ENCODE data around the gene SNX27. TPM values are rescaled to one million over a fixed set of nuclear protein-coding genes. Genes with fewer than 3 reads are reported as not detected.
A peak's percentile ranks its signal among the peaks of the same experiment; 100 is the strongest.

Gene SNX27
- total RNA-seq, 2 experiments from 2014 or later = 24.5 to 26.0 TPM

DNA sequence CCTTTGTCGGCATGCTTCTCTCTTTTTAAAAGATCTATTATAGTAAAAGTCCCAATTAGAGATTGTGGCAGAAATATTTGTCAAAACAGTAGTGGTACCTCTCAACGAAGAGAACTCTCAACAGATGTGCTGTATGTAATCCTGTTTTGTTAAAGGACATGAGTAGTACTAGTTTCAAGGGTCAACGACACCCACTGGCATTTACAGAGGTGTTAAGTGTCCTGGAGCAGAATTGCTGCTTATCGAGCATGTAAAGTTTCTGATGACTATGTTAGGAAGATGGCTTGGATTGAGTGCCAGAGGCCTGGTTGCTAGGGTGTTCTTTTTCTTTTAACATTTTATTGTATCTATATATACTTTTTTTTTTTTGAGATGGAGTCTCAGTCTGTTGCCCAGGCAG, 77.6 kb downstream of the SNX27 start:
- no peaks in the 10 kb centered on the region for H3K27me3 Mint-ChIP-seq (ENCODE audit: low read depth)
- H3K36me3 Mint-ChIP-seq (ENCODE audit: low read depth) = peaks cover 12% of the 10 kb centered on the region
- DNase-seq (no peak), ATAC-seq (no peak)
- CTCF ChIA-PET = interaction anchor here (0.8 kb wide), 1 partner anchor 96 kb away, joined by 3 read pairs; no protein-coding TSS in a partner anchor
- POLR2A ChIA-PET = no interaction called here
- H3K9me3 Mint-ChIP-seq (ENCODE audit: insufficient read depth) = no peaks in the 10 kb centered on the region
- H3K4me3 Mint-ChIP-seq = no peak overlapping the region
- H3K4me1 Mint-ChIP-seq (ENCODE audit: low read depth) = peaks cover 2% of the 10 kb centered on the region
- no peak overlapping the region for H3K27ac Mint-ChIP-seq

DNA sequence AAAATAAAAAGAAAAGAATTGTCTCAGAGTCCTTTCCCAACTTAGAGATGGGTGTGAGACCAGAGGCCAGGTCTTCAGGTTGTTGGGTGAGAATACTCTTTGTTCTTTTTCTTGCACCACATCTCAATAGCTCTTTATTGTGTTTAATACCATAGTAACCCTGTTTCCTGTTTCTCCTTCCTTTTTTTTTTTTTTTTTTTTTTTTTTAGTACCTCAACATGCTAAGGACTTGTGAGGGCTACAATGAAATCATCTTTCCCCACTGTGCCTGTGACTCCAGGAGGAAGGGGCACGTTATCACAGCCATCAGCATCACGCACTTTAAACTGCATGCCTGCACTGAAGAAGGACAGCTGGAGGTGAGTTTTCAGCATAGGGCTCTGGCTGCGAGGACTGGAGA, 80.4 kb downstream of the SNX27 start:
- Mint-ChIP-seq H3K4me3 (no peak overlapping the region), H3K27ac (no peak overlapping the region), H3K27me3 (ENCODE audit: low read depth) (no peaks in the 10 kb centered on the region), H3K9me3 (ENCODE audit: insufficient read depth) (no peaks in the 10 kb centered on the region), H3K4me1 (ENCODE audit: low read depth) (peaks cover 2% of the 10 kb centered on the region), H3K36me3 (ENCODE audit: low read depth) (peaks cover 9% of the 10 kb centered on the region)
- ChIA-PET POLR2A (no interaction called here), CTCF (interaction anchor here (1.3 kb wide), 1 partner anchor 26 kb away, joined by 4 read pairs; no protein-coding TSS in a partner anchor)
- DNase-seq = no peak
- peak; percentile 27 for ATAC-seq

DNA sequence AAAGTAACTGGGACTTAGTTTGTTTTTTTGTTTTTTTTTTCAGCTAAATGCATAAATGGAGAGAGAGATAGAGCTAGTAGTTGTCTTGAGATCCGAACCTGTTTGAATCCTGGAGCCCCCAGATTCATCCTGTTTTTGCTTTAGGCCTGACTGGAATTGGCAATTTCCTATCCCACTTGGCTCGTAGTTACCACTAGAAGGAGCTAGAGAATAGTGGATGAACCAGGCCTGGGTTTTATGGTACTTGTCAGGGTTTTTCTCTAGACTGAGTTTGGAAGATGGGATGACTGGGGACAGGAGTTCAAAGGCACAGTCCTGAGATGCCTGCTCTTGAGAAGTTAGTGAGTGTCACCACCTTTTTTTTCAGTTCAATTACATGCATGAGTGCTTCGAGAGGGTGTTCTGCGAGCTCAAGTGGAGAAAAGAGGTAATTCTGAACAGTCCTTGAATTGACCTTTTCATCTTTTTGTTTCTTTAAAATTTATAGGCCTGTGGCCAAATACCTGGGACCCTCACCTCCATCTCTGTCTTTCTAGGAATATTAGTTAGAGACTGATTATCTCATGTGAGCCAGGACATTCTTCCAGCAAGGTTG, 81.3 kb downstream of the SNX27 start:
- ChIA-PET POLR2A (interaction anchor here (0.5 kb wide), 1 partner anchor 98 kb away, joined by 3 read pairs; no protein-coding TSS in a partner anchor), CTCF (interaction anchor here (0.7 to 1.3 kb wide), 8 partner anchors 20 to 249 kb away, joined by 3 to 7 read pairs (median 4); partner anchors contain the start of gene THEM5)
- peaks cover 9% of the 10 kb centered on the region for H3K36me3 Mint-ChIP-seq (ENCODE audit: low read depth)
- H3K27ac Mint-ChIP-seq = peak overlapping the region; percentile 12
- no peak overlapping the region for H3K4me3 Mint-ChIP-seq
- peaks cover 2% of the 10 kb centered on the region for H3K4me1 Mint-ChIP-seq (ENCODE audit: low read depth)
- no peaks in the 10 kb centered on the region for H3K9me3 Mint-ChIP-seq (ENCODE audit: insufficient read depth)
- ATAC-seq (no peak), DNase-seq (no peak)
- H3K27me3 Mint-ChIP-seq (ENCODE audit: low read depth) = no peaks in the 10 kb centered on the region

DNA sequence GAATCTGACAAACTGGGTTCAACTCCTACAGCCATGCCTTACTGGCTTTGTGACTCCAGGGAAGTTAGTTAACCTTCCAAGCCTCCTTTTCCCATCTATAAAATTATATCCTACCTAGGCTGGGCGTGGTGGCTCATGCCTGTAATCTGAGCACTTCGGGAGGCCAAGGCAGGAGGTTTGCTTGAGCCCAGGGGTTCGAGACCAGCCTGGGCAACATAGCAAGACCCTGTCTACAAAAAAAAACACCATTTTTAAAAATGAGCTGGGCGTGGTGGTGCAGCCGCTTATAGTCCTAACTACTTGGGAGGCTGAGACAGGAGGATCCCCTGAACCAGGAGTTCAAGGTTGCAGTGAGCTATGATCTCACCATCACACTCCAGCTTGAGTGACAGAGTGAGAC, 89.7 kb downstream of the SNX27 start:
- no peak overlapping the region for H3K4me3 Mint-ChIP-seq
- H3K9me3 Mint-ChIP-seq (ENCODE audit: insufficient read depth) = no peaks in the 10 kb centered on the region
- H3K27ac Mint-ChIP-seq = no peak overlapping the region
- DNase-seq = no peak
- H3K27me3 Mint-ChIP-seq (ENCODE audit: low read depth) = no peaks in the 10 kb centered on the region
- no peak for ATAC-seq
- ChIA-PET CTCF (no interaction called here), POLR2A (no interaction called here)
- H3K4me1 Mint-ChIP-seq (ENCODE audit: low read depth) = peaks cover 5% of the 10 kb centered on the region
- H3K36me3 Mint-ChIP-seq (ENCODE audit: low read depth) = peaks cover 3% of the 10 kb centered on the region

DNA sequence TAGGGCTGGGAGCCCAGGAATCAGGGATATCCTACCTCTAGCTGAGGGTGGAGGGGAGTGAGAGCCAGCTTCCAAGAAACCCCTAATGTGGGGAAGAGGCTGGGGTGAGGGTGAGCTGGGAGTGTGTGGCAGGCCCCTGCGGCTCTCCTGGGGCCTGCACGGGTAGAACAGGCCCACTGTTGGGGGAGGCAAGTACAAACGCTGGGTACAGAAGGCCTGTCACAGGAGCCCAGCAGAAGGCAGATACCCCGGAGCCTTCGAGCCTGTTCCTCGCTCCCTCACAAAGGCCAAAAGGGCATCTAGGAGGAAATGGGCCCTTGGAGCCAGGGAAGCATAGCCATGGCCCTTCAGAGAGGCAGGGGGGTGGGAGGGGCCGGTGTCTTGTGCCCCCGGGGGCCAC, 91.1 kb downstream of the SNX27 start:
- ATAC-seq (no peak), DNase-seq (no peak)
- Mint-ChIP-seq H3K4me1 (ENCODE audit: low read depth) (peaks cover 9% of the 10 kb centered on the region), H3K36me3 (ENCODE audit: low read depth) (peaks cover 3% of the 10 kb centered on the region), H3K27me3 (ENCODE audit: low read depth) (no peaks in the 10 kb centered on the region), H3K4me3 (no peak overlapping the region), H3K9me3 (ENCODE audit: insufficient read depth) (no peaks in the 10 kb centered on the region), H3K27ac (no peak overlapping the region)
- ChIA-PET POLR2A (no interaction called here), CTCF (no interaction called here)

DNA sequence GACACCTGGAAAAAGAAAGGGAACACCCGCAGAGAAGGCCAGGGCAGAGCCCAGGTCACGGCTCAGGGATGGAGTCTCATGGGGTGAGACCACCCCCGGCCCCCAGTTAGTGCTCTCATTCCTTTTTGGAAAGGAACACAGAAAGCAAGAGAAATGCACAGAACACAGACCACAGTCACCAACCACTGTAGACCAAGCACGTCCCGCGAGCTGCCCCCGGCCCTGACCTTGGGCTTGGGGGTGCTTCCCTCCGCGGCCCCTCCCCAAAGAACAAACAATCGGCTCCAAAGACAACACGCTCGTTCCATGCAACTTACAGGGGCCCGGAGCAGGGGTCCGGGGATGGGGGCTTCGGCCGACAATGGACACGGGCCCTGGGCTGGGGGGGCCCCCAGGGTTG, 92.0 kb downstream of the SNX27 start:
- ChIA-PET CTCF (no interaction called here), POLR2A (no interaction called here)
- Mint-ChIP-seq H3K4me3 (no peak overlapping the region), H3K4me1 (ENCODE audit: low read depth) (peaks cover 9% of the 10 kb centered on the region), H3K27me3 (ENCODE audit: low read depth) (no peaks in the 10 kb centered on the region), H3K36me3 (ENCODE audit: low read depth) (peaks cover 3% of the 10 kb centered on the region), H3K27ac (no peak overlapping the region), H3K9me3 (ENCODE audit: insufficient read depth) (no peaks in the 10 kb centered on the region)
- ATAC-seq (no peak), DNase-seq (no peak)

DNA sequence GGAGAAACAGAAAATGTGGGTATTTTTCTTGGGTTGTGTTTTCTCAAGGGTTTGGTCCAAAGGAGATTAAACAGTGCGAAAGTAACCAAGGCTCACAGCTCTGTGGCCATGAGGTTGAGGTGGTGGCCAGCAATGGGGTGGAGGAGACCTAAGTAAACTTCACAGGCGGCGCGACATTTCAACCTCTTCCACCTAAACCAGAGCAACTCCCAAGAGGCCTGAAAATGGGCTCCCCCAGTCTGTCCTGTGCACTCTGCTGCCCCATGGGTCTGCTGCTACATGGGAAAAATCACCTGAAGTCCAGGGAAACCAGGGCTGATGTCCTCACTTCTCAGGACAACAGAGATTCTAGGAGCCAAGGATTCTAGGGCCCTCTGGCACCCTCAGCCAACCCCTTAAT, 92.4 kb downstream of the SNX27 start:
- Mint-ChIP-seq H3K4me1 (ENCODE audit: low read depth) (peaks cover 9% of the 10 kb centered on the region), H3K4me3 (no peak overlapping the region), H3K36me3 (ENCODE audit: low read depth) (peaks cover 2% of the 10 kb centered on the region), H3K27ac (no peak overlapping the region), H3K9me3 (ENCODE audit: insufficient read depth) (no peaks in the 10 kb centered on the region), H3K27me3 (ENCODE audit: low read depth) (no peaks in the 10 kb centered on the region)
- ATAC-seq = no peak
- ChIA-PET POLR2A (no interaction called here), CTCF (no interaction called here)
- no peak for DNase-seq

DNA sequence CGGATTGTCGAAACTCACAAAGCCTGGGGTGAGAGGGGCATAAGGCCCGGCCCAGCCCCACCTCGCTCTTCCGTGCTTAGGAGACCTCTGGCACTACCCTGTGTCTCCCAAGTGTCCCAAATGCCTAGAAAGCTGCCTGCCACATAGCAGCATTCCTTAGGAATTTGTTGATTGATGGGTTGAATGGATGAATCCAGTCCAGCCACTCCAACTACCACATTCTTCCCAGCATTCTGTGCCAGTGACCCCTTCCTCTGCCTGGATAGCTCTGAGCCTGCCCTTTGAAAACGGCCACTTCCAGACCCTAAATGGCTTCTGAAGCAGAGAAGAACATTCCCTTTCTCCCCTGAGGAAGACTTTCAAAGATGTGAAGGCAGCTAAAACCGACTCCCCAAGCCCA, 93.3 kb downstream of the SNX27 start:
- Mint-ChIP-seq H3K9me3 (ENCODE audit: insufficient read depth) (no peaks in the 10 kb centered on the region), H3K4me1 (ENCODE audit: low read depth) (peaks cover 9% of the 10 kb centered on the region), H3K4me3 (no peak overlapping the region), H3K27ac (no peak overlapping the region), H3K36me3 (ENCODE audit: low read depth) (no peaks in the 10 kb centered on the region), H3K27me3 (ENCODE audit: low read depth) (no peaks in the 10 kb centered on the region)
- DNase-seq (no peak), ATAC-seq (no peak)
- POLR2A ChIA-PET = no interaction called here
- CTCF ChIA-PET = no interaction called here

DNA sequence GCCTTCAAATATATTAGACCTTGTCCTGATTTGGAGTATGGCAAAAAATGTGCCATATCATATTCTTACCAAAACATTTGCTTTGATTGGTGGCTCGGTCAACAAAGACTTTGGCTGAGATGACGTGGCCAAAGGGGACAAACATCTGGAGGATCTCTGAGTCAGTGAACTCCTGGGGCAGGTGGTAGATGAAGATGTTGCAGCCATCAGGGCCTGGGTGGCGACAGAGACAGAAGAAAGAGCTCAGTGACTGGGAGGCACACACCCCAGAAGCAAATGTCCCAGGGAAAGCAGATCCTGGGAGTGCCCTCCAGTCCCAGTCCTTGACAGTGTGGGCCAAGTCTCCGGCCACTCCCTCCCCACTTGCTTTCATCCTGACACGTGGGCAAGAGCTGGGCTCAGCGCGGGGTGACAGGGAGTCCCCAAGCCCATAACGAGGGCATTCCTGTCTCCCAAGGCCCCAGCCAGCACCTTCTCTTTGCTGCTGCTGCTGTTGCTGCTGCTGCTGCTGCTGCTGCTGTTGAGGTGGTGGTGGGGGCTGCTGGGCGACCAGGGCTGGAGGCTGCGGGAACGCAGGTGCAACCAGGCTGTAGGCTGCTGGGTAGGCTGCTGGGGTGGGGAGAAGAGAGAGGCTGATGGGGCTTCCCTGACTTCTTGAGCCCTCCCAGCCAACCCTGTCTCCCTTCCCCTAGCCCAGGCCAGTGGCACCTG, 94.1 kb downstream of the SNX27 start:
- H3K27ac Mint-ChIP-seq = no peak overlapping the region
- H3K4me1 Mint-ChIP-seq (ENCODE audit: low read depth) = peaks cover 9% of the 10 kb centered on the region
- H3K9me3 Mint-ChIP-seq (ENCODE audit: insufficient read depth) = no peaks in the 10 kb centered on the region
- CTCF ChIA-PET = no interaction called here
- no peak overlapping the region for H3K4me3 Mint-ChIP-seq
- ATAC-seq (no peak), DNase-seq (no peak)
- H3K36me3 Mint-ChIP-seq (ENCODE audit: low read depth) = no peaks in the 10 kb centered on the region
- POLR2A ChIA-PET = no interaction called here
- no peaks in the 10 kb centered on the region for H3K27me3 Mint-ChIP-seq (ENCODE audit: low read depth)

DNA sequence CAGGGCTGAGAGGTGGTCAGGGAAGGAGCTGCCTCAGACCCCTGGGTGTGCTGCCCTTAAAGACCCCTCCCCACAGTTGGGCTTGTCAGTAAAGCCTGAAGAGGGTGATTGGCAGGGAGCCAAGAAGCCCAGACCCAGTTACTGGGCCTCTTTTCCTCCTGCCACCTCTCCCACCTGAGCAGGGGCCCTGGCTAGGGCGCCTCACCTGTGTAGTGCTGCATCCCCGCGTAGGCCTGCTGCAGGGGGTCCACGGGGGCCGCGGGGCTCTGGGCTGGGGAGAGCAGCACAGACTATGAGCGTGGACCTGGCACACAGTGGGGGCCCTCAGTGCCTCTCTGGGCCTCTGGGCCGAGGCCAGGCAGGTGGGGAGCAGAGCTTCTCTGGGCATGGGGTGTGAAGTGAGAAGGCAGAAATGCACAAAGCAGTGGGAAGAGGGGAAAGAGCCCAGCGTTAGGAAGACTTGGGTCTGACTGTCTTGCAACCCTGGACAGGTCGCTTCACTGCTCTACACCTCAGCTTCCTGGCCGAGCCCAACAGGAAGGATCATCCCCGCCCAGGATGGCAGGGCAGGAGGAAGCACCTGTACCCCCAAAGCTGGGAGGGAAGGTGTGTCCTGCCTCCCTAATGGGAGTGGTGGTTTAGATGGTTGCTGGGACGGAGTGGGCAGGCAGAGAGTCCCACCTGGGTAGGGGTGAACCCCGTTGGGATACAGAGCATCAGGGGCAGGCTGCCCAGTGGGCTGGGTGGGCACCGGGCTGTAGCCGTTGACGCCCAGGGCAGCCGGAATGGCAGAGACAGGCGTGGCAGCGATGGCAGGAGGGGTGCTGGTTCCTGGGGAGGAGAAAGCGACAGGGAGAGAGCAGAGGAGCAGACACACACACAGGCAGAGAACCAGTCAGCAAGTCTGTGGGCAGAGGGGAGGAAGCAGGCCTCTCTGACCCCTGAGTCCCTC, 94.9 kb downstream of the SNX27 start:
- POLR2A ChIA-PET = no interaction called here
- ATAC-seq = no peak
- no peak for DNase-seq
- Mint-ChIP-seq H3K36me3 (ENCODE audit: low read depth) (no peaks in the 10 kb centered on the region), H3K27ac (no peak overlapping the region), H3K4me3 (no peak overlapping the region), H3K27me3 (ENCODE audit: low read depth) (no peaks in the 10 kb centered on the region), H3K4me1 (ENCODE audit: low read depth) (peaks cover 9% of the 10 kb centered on the region), H3K9me3 (ENCODE audit: insufficient read depth) (no peaks in the 10 kb centered on the region)
- CTCF ChIA-PET = no interaction called here

DNA sequence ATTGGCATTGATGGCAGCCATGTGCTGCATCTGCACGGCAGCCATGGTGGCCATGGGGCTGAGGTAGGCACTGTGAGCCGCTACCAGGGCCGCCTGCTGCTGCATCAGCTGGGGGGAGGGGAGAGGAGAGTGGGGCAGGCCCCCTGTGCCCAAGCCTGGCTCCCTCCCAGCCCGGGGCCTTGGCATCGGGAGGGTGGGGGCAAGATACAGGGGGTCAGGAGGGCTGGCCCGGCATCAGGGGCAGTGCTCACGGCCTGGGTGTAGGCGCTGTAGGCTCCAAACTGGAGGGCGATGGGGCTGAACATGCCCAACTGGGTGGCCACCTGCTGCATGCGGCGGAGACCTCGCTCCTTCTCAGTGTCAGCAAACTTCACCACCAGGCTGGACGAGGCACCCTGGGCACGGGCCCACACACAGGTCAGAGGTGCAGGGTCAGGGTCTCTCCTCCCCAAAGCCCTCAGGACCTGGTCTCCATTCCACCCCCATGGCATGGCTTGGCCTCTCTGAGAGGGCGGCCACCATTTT, 95.8 kb downstream of the SNX27 start:
- H3K4me1 Mint-ChIP-seq (ENCODE audit: low read depth) = peaks cover 9% of the 10 kb centered on the region
- no peaks in the 10 kb centered on the region for H3K36me3 Mint-ChIP-seq (ENCODE audit: low read depth)
- no peak overlapping the region for H3K27ac Mint-ChIP-seq
- no peaks in the 10 kb centered on the region for H3K9me3 Mint-ChIP-seq (ENCODE audit: insufficient read depth)
- POLR2A ChIA-PET = no interaction called here
- ATAC-seq = no peak
- CTCF ChIA-PET = no interaction called here
- H3K4me3 Mint-ChIP-seq = no peak overlapping the region
- no peak for DNase-seq
- no peaks in the 10 kb centered on the region for H3K27me3 Mint-ChIP-seq (ENCODE audit: low read depth)

DNA sequence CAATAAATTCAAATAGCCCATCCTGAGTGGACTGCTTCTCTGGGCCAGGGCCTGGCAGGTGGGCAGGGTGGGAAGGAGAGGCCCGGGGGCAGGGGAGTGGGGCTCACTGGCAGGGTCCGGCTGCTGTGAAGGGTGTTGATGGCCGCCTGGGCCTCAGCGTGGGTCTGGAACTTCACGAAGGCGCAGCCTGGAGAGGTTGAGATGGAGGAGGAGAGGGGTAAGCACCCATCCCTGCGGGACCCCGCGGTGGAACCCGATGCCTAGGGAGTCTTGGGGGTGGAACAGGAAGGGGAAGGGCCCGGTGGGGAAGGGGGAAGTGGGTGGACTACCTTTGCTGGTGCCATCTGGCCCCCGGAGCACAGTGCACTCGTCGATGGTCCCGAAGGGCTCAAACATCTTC, 97.0 kb downstream of the SNX27 start:
- DNase-seq (no peak), ATAC-seq (no peak)
- no peak overlapping the region for H3K4me3 Mint-ChIP-seq
- H3K27me3 Mint-ChIP-seq (ENCODE audit: low read depth) = peaks cover 6% of the 10 kb centered on the region
- H3K27ac Mint-ChIP-seq = no peak overlapping the region
- POLR2A ChIA-PET = no interaction called here
- no peaks in the 10 kb centered on the region for H3K9me3 Mint-ChIP-seq (ENCODE audit: insufficient read depth)
- H3K36me3 Mint-ChIP-seq (ENCODE audit: low read depth) = no peaks in the 10 kb centered on the region
- CTCF ChIA-PET = no interaction called here
- peaks cover 5% of the 10 kb centered on the region for H3K4me1 Mint-ChIP-seq (ENCODE audit: low read depth)
